MM.1S (cell line): Measurements from ENCODE around the gene RABEP1.

Experiments
- DNase-seq: peaks from one replicate; pipeline ENCODE4 v3.0.0-alpha.2; 2015
- H2AFZ ChIP-seq: fragments of 300-600 bp; sonication (generic); 2 replicates; pipeline ENCODE4 v1.6.0; 2016; ENCODE audit warnings: antibody characterized with exemption, low read length
- H3F3A ChIP-seq: fragments of 300-600 bp; sonication (generic); 2 replicates; pipeline ENCODE4 v1.6.1; 2016; ENCODE audit warnings: mild to moderate bottlenecking, antibody characterized with exemption, low read length, moderate library complexity, mixed read lengths; ENCODE audit not compliant: insufficient read depth
- H3K27ac ChIP-seq: fragments of 300-600 bp; sonication (generic); 2 replicates; pipeline ENCODE4 v1.5.1; 2016; ENCODE audit warnings: mild to moderate bottlenecking, low read length
- H3K27me3 ChIP-seq: fragments of 300-600 bp; sonication (generic); replicated peaks from 2 replicates; pipeline ENCODE4 v1.6.0; 2016; ENCODE audit warnings: low read length; ENCODE audit not compliant: insufficient read depth
- H3K36me3 ChIP-seq: fragments of 300-600 bp; sonication (generic); replicated peaks from 2 replicates; pipeline ENCODE4 v1.6.1; 2016; ENCODE audit warnings: mild to moderate bottlenecking, low read length, mixed read lengths; ENCODE audit not compliant: insufficient read depth
- H3K4me1 ChIP-seq: fragments of 300-600 bp; sonication (generic); 2 replicates; pipeline ENCODE4 v1.6.1; 2016; ENCODE audit warnings: low read length, mixed read lengths
- H3K4me2 ChIP-seq: fragments of 300-600 bp; sonication (generic); 2 replicates; pipeline ENCODE4 v1.6.0; 2016; ENCODE audit warnings: low read depth, low read length
- H3K4me3 ChIP-seq: fragments of 300-600 bp; sonication (generic); 2 replicates; pipeline ENCODE4 v1.5.1; 2016; ENCODE audit warnings: low read length, mixed read lengths
- H3K79me2 ChIP-seq: fragments of 300-600 bp; sonication (generic); 2 replicates; pipeline ENCODE4 v1.6.1; 2016; ENCODE audit warnings: mixed run types, low read length, mixed read lengths
- H3K9ac ChIP-seq: fragments of 300-600 bp; sonication (generic); 2 replicates; pipeline ENCODE4 v1.6.1; 2016; ENCODE audit warnings: low read length, mixed read lengths
- H3K9me2 ChIP-seq: fragments of 300-600 bp; sonication (generic); replicated peaks from 2 replicates; pipeline ENCODE4 v1.6.1; 2016; ENCODE audit warnings: mild to moderate bottlenecking, low read length, mixed read lengths; ENCODE audit not compliant: insufficient read depth
- H3K9me3 ChIP-seq: fragments of 300-600 bp; sonication (generic); replicated peaks from 2 replicates; pipeline ENCODE4 v1.6.1; 2016; ENCODE audit warnings: mild to moderate bottlenecking, low read length, mixed read lengths; ENCODE audit not compliant: insufficient read depth
- H4K20me1 ChIP-seq: fragments of 300-600 bp; sonication (generic); 2 replicates; pipeline ENCODE4 v1.6.1; 2016; ENCODE audit warnings: mild to moderate bottlenecking, low read length, moderate library complexity, mixed read lengths; ENCODE audit not compliant: insufficient read depth
- CTCF ChIP-seq: fragments of 300-600 bp; sonication (generic); IDR thresholded peaks from 2 replicates; pipeline ENCODE4 v1.5.1; 2016; ENCODE audit warnings: antibody characterized with exemption, low read length, mixed read lengths
- EZH2 ChIP-seq: fragments of 300-600 bp; sonication (generic); optimal IDR thresholded peaks from 2 replicates; pipeline ENCODE3; 2017; ENCODE audit warnings: low read depth, mild to moderate bottlenecking, antibody characterized with exemption, low read length, mixed read lengths
- EZH2phosphoT487 ChIP-seq: fragments of 300-600 bp; sonication (generic); IDR thresholded peaks from 2 replicates; pipeline ENCODE4 v1.6.1; 2018; ENCODE audit warnings: antibody characterized with exemption, low read length

The RABEP1 gene

GRCh38 chr17:5282642-5283217, 646 bp downstream of the RABEP1 start:
- H3K9ac ChIP-seq, result peak overlapping the region; percentile 59
- peaks cover 13% of the 10 kb centered on the region; the same call in 1 of the 2 replicates for H3K36me3 ChIP-seq
- peaks cover 10% of the 10 kb centered on the region for H3K4me1 ChIP-seq
- peaks cover 9% of the 10 kb centered on the region; the same call in 1 of the 2 replicates for H3F3A ChIP-seq
- H3K9me3 ChIP-seq, result no peaks in the 10 kb centered on the region
- H3K79me2 ChIP-seq, result peaks cover 52% of the 10 kb centered on the region
- H3K4me3 ChIP-seq, result peak overlapping the region; percentile 74
- H3K4me2 ChIP-seq, result peak overlapping the region; percentile 88
- peak overlapping the region; percentile 22; the same call in 1 of the 2 replicates for H2AFZ ChIP-seq
- H3K27ac ChIP-seq, result no peak overlapping the region; the same call in 1 of the 2 replicates
- no peaks in the 10 kb centered on the region for H3K27me3 ChIP-seq
- H3K9me2 ChIP-seq, result no peaks in the 10 kb centered on the region
- peak; percentile 34 for DNase-seq
- H4K20me1 ChIP-seq, result no peaks in the 10 kb centered on the region
- TF ChIP-seq CTCF (no peak), EZH2phosphoT487 (no peak), EZH2 (no peak)

GRCh38 chr17:5283571-5284315, 1.7 kb downstream of the RABEP1 start:
- peaks cover 13% of the 10 kb centered on the region; the same call in 1 of the 2 replicates for H3K36me3 ChIP-seq
- H3K27me3 ChIP-seq, result no peaks in the 10 kb centered on the region
- peak overlapping the region; percentile 88 for H3K4me2 ChIP-seq
- TF ChIP-seq EZH2, result no peak
- no peak for TF ChIP-seq CTCF
- no peak for TF ChIP-seq EZH2phosphoT487
- H3K9me2 ChIP-seq, result no peaks in the 10 kb centered on the region
- H3K4me1 ChIP-seq, result peaks cover 10% of the 10 kb centered on the region
- peak overlapping the region; percentile 59; the same call in 1 of the 2 replicates for H3K9ac ChIP-seq
- no peak overlapping the region for H2AFZ ChIP-seq
- DNase-seq, result no peak
- H3F3A ChIP-seq, result peaks cover 9% of the 10 kb centered on the region; the same call in 1 of the 2 replicates
- no peak overlapping the region for H3K27ac ChIP-seq
- H3K4me3 ChIP-seq, result peak overlapping the region; percentile 74
- no peaks in the 10 kb centered on the region for H3K9me3 ChIP-seq
- peaks cover 62% of the 10 kb centered on the region for H3K79me2 ChIP-seq
- H4K20me1 ChIP-seq, result no peaks in the 10 kb centered on the region

GRCh38 chr17:5284681-5285080, 2.6 kb downstream of the RABEP1 start:
- no peak for DNase-seq
- TF ChIP-seq EZH2 (no peak), CTCF (no peak), EZH2phosphoT487 (no peak)
- Histone ChIP-seq H4K20me1 (no peaks in the 10 kb centered on the region), H3K27ac (no peak overlapping the region), H3K9me3 (no peaks in the 10 kb centered on the region), H3K27me3 (no peaks in the 10 kb centered on the region), H3K4me1 (peaks cover 10% of the 10 kb centered on the region), H3K4me3 (no peak overlapping the region), H3K9ac (no peak overlapping the region), H3K4me2 (no peak overlapping the region), H3K9me2 (no peaks in the 10 kb centered on the region), H3K36me3 (peaks cover 13% of the 10 kb centered on the region; the same call in 1 of the 2 replicates), H3K79me2 (peaks cover 71% of the 10 kb centered on the region), H3F3A (peaks cover 9% of the 10 kb centered on the region; the same call in 1 of the 2 replicates), H2AFZ (no peak overlapping the region)
